Measurements from ENCODE around the gene PLOD1.

Gene PLOD1

GRCh38 chr1:11990303-11991032 is 56.0 kb downstream of the PLOD1 start (continued):
- no peak for TF ChIP-seq ZSCAN18 (tag by site-specific recombination; IDR thresholded peaks at IDR 0.05)

GRCh38 chr1:11991969-11992676 is 57.6 kb downstream of the PLOD1 start:
- TF ChIP-seq ZSCAN16 (tag by site-specific recombination; IDR thresholded peaks at IDR 0.05): no peak
- TF ChIP-seq ZNF449 (tag by site-specific recombination; IDR thresholded peaks at IDR 0.05): no peak
- no peak for TF ChIP-seq ZBTB8A (tag by site-specific recombination; IDR thresholded peaks at IDR 0.05)
- H3K36me3 ChIP-seq (ENCODE audit: control insufficient read depth in 2 of 2, insufficient read depth in 1 of 2, low read length in 2 of 2): peaks cover 39 to 93% of the 10 kb centered on the region in 2 experiments
- H3K4me3 ChIP-seq (ENCODE audit: low read depth, low read length): no peak overlapping the region
- no peaks in the 10 kb centered on the region for H3K4me1 ChIP-seq (ENCODE audit: control insufficient read depth, insufficient read depth, low read length)
- H3K9me3 ChIP-seq (ENCODE audit: control insufficient read depth, insufficient read depth, low read depth, low read length): no peaks in the 10 kb centered on the region
- H3K27ac ChIP-seq (ENCODE audit: extremely low read depth, low read depth, low read length): no peak overlapping the region
- POLR2A ChIA-PET: no interaction called here
- CTCF ChIA-PET: interaction anchor here (1.2 kb wide), 1 partner anchor 12 kb away, joined by 4 read pairs; no protein-coding TSS in a partner anchor

GRCh38 chr1:11997081-11997850 is 62.7 kb downstream of the PLOD1 start:
- no peaks in the 10 kb centered on the region for H3K4me1 ChIP-seq (ENCODE audit: control insufficient read depth, insufficient read depth, low read length)

More at GRCh38 chr1:11997081-11997850, 62.7 kb downstream of the PLOD1 start:
- CTCF ChIA-PET: interaction anchor here (0.5 kb wide), 1 partner anchor 461 kb away, joined by 3 read pairs; no protein-coding TSS in a partner anchor
- POLR2A ChIA-PET: interaction anchor here (0.6 to 1.6 kb wide), 5 partner anchors 12 to 97 kb away, joined by 3 to 7 read pairs (median 4); partner anchors contain the start of gene MIIP
- H3K36me3 ChIP-seq (ENCODE audit: control insufficient read depth in 2 of 2, insufficient read depth in 1 of 2, low read length in 2 of 2): peaks cover 40 to 96% of the 10 kb centered on the region in 2 experiments
- no peaks in the 10 kb centered on the region for H3K9me3 ChIP-seq (ENCODE audit: control insufficient read depth, insufficient read depth, low read depth, low read length)
- no peak overlapping the region for H3K4me3 ChIP-seq (ENCODE audit: low read depth, low read length)
- no peak overlapping the region for H3K27ac ChIP-seq (ENCODE audit: extremely low read depth, low read depth, low read length)
- no peak for TF ChIP-seq ZNF654 (tag by site-specific recombination; IDR thresholded peaks at IDR 0.05; ENCODE audit: low read depth)
- no peak for TF ChIP-seq ZNF2 (tag by site-specific recombination; IDR thresholded peaks at IDR 0.05)
- no peak for TF ChIP-seq YY2 (tag by site-specific recombination; IDR thresholded peaks at IDR 0.05)
- no peak for TF ChIP-seq MEIS1 (CRISPR knock-in tag; IDR thresholded peaks at IDR 0.05; ENCODE audit: borderline replicate concordance)
- TF ChIP-seq ZBTB49 (tag by site-specific recombination; IDR thresholded peaks at IDR 0.05; ENCODE audit: low read depth): no peak
- no peak for TF ChIP-seq ZNF747 (tag by site-specific recombination; IDR thresholded peaks at IDR 0.05)
- TF ChIP-seq ZNF324 (tag by site-specific recombination; IDR thresholded peaks at IDR 0.05): no peak
- TF ChIP-seq ZNF621 (tag by site-specific recombination; IDR thresholded peaks at IDR 0.05): no peak
- TF ChIP-seq SCRT2 (tag by site-specific recombination; IDR thresholded peaks at IDR 0.05): no peak
- TF ChIP-seq ZNF610 (tag by site-specific recombination; IDR thresholded peaks at IDR 0.05; ENCODE audit: borderline replicate concordance): no peak
- TF ChIP-seq HOXA7 (CRISPR knock-in tag; IDR thresholded peaks at IDR 0.05; ENCODE audit: borderline replicate concordance): no peak
